GM20431 (cell line): ENCODE data around the gene TRERF1.
"Not testable (repeated sequence)": the region's sequence is repeated elsewhere in the genome, so short reads cannot be mapped to it uniquely, and the experiment has no call there.

Experiments used
- in situ Hi-C: fragments of 300-500 bp; cut with MseI, MboI; formaldehyde crosslinking; loops from one replicate; pipeline ENCODE4 v1.15.0; 2020; ENCODE audit warnings: low sequenced_read_pairs; ENCODE audit not compliant: unreplicated experiment

The TRERF1 gene

GRCh38 chr6:42451333-42452170 is at the start of gene TRERF1:
TSS of gene TRERF1 (minus strand) at chr6:42451926. CDS start at chr6:42269590, 182,336 bp downstream.
- in situ Hi-C loops = no loop called here

DNA sequence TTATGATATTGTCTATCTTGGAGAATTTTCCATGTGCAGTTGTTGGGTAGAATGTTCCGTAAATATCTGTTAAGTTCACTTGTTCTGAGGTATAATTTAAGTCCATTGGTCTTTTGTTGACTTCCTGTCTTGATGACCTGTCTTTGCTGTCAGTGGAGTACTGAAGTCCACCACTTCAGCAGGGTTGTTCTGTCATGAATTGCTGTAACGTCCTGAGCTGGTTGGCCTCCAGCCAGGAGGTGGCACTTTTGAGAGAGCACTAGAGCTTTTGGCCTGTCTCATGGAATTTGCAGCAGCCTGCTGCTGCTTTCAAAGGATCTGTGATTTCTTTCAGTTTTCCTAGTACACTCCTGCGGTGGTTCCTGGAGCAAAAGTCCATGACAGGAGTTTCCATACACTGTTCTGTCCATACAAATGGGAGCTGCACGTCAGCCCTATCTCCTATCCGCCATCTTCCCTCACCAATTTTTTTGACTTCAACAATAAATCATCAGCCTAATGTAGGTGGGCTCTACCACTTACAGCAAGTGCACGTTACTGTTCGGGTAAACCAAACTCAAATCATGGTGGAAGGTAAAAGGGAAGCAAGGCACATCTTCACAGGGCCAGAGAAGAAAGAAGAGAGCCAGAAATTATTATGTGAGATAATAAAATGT is 46.9 kb upstream of the TRERF1 start:
- in situ Hi-C loops = no loop called here

DNA sequence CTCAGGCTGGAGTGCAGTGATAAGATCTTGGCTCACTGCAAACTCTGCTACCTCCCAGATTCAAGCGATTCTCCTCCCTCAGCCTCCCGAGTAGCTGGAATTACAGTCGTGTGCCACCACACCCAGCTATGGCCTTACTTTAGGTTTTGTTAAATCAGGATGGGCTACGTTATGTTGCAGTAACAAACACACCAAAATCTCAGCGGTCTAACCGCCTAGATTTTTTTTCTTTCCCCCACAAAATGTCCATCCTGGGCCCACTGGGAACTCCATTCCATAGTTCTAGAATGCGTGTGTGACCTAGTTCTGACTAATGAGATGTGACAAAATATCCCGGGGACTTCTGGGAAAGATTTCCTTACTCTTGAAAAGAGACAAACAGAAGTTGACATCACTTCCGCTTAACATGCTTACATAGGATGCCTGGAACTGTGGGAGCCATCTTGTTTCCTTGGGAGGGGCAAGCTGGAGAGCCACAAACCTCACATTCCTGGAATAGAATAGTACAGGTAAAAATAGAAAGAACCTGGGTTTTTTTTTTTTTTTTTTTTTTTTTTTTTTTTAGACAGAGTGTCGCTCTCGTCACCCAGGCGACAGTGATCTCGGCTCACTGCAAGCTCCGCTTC is 42.3 kb upstream of the TRERF1 start:
- in situ Hi-C loops = no loop called here

- in situ Hi-C loops = no loop called here
Observed at GRCh38 chr6:42488129-42488528, 36.4 kb upstream of the TRERF1 start.

DNA sequence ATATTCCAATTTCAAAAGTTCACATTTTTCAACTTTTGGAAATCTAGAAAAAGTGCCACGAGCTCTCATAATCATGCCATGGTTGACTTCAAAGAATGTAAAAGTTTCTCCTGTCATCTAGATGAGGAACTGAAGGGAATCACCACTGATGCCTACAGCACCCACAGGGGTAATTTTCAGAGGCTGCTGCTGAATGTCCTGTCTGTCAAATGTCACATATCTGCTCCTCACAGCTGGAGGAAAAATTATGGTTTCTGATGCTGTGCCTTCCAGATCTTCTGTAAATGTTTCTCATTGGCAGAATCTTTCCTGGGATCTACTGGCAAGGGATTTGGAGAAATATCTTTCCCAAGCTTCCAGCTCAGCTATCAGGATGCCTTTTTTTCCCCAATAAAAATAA is 32.5 kb upstream of the TRERF1 start:
- in situ Hi-C loops = no loop called here

- in situ Hi-C loops = no loop called here
Observed at GRCh38 chr6:42482174-42482573, 30.4 kb upstream of the TRERF1 start.

GRCh38 chr6:42471714-42472113 is 20.0 kb upstream of the TRERF1 start:
- in situ Hi-C loops = no loop called here

GRCh38 chr6:42471142-42471541 is 19.4 kb upstream of the TRERF1 start:
- in situ Hi-C loops = no loop called here

DNA sequence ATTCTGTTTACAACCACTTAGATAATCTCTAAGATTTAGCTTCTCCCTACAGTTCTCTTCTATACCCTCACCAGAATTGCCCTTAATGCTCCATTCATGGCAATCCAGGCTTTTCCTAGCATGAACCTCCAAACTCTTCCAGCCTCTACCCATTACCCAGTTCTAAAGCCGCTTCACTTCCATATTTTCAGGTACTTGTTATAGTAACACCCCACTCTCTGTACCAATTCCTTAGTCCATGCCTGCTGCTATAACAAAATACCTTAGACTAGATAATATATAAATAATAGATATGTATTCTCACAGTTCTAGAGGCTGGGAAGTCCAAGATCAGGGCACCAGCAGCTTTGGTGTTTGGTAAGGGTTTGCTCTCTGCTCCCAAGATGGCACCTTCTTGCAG is 16.5 kb upstream of the TRERF1 start:
- in situ Hi-C loops = no loop called here

- in situ Hi-C loops = no loop called here
Observed at GRCh38 chr6:42467651-42468050, 15.9 kb upstream of the TRERF1 start.

GRCh38 chr6:42466470-42466869 is 14.7 kb upstream of the TRERF1 start:
- in situ Hi-C loops = not testable (repeated sequence)

DNA sequence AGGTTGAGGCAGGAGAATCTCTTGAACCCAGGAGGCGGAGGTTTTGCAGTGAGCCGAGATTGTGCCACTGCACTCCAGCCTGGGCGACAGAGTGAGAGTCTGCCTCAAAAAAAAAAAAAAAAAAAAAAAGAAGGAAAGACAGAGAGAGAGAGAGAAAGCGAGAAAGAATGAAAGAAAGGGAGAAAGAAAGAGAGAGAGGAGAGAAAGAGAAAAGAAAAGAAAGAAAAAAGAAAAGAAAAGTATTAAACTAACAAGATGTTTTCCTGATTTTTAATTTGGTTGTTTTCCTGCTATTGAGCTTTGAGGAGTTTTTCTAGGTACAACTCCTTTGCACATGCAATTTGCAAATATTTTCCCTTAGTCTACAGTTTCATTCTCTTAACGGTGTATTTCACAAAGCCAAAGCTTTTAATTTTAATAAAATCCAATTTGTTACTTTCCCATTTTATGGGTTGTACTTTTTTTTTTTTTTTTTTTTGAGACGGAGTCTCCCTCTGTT is 10.8 kb upstream of the TRERF1 start:
- in situ Hi-C loops = no loop called here

GRCh38 chr6:42460883-42461282 is 9.2 kb upstream of the TRERF1 start:
- in situ Hi-C loops = no loop called here

DNA sequence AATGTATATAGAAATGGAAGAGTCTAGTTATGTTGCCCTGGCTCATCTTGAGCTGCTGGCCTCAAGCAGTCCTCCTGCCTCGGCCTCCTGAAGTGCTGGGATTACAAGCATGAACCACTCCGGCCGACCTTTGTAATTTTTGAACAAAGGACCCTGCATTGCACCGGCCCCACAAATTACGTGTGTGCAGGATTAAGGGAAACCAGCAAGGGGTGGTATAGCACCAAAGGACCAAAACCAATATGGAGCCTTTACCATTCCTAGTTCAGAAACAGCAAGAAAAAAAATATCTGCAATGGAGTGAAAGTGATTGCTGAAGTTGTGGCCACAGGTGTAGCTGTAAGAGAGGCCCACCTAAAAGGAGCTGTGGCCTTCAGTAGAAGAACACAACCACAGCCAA is 8.2 kb upstream of the TRERF1 start:
- in situ Hi-C loops = no loop called here

GRCh38 chr6:42454428-42454791 is 2.7 kb upstream of the TRERF1 start:
- in situ Hi-C loops = no loop called here

DNA sequence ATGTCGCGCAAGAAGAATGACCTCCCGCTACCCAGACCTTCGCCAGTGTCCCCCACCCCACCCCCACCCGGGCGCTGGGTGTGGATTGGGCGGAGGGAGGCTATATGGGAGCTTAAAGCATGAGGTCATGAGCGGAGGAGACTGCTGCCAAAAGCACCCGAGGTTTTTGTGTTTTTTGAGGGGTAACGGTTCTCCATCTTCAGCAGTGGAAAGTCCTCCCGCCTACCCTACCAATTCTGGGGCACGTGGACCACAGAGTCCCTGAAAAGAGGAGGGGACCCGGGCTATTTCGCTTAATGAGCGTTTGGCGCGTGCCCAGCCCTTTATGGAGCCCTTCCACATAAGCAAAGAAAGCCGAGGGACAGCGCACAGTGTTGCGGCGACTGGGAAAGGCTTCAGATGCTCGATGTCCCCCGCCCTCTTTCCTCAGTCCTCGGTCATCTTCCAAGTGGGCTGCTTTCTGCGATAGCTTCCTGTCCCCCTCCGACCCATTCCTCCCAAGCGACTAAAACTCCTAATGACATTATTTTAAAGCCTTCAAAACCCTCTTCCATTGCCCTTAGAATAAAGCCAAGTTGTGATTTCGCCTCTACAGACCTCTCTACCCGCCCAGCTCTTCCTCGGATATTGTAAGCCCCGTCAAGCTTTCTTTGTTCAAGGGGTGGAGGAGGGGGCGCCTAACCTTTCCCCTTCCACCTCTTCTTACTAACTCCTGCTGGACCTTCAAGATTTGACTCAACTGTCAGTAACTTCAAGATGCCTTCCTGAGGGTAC is 2.1 kb upstream of the TRERF1 start:
- in situ Hi-C loops = no loop called here

- in situ Hi-C loops = no loop called here
Observed at GRCh38 chr6:42453031-42453653, 1.4 kb upstream of the TRERF1 start.

GRCh38 chr6:42452171-42453030 is 675 bp upstream of the TRERF1 start:
- in situ Hi-C loops = no loop called here
